Subcutaneous adipose tissue (tissue), 4 donors: ENCODE data around the gene PSMB7. TPM values are rescaled to one million over a fixed set of nuclear protein-coding genes. Genes with fewer than 3 reads are reported as not detected.

Source experiments
- total RNA-seq, 4 donors: library from RNA; depleted of rRNA; stranded (reverse); fragments of >200 nt; gene quantifications; one replicate each; pipeline ENCODE4 v1.1.0, GENCODE V29; 2016
- TF ChIP-seq, protein P1 (sequence below): fragments of 450-650 bp; IDR thresholded peaks from one replicate; pipeline ENCODE4 v1.5.1; 2016; ENCODE audit warnings: low read depth, mild to moderate bottlenecking, control low read depth, antibody characterized with exemption, moderate library complexity

PSMB7 gene
- total RNA-seq, 4 donors from 2014 or later = 124 to 152 (median 139) TPM

DNA sequence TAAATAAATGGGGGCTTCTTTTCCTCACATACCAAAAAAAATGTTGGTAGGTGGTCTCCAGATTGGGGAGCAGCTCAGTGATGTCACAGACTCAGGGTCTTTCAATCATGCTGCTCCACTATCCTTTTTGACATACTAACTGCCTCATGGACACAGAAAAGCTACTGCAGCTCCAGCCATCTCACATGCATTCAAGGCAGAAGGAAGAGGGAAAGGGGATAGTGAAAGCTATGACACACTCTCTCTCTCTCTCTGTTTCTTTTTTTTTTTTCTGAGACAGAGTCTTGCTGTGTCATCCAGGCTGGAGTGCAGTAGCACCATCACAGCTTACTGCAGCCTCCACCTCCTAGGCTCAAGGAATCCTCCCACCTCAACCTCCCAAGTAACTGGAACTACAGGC is 27.1 kb upstream of the PSMB7 start:
- TF ChIP-seq, protein P1, sequence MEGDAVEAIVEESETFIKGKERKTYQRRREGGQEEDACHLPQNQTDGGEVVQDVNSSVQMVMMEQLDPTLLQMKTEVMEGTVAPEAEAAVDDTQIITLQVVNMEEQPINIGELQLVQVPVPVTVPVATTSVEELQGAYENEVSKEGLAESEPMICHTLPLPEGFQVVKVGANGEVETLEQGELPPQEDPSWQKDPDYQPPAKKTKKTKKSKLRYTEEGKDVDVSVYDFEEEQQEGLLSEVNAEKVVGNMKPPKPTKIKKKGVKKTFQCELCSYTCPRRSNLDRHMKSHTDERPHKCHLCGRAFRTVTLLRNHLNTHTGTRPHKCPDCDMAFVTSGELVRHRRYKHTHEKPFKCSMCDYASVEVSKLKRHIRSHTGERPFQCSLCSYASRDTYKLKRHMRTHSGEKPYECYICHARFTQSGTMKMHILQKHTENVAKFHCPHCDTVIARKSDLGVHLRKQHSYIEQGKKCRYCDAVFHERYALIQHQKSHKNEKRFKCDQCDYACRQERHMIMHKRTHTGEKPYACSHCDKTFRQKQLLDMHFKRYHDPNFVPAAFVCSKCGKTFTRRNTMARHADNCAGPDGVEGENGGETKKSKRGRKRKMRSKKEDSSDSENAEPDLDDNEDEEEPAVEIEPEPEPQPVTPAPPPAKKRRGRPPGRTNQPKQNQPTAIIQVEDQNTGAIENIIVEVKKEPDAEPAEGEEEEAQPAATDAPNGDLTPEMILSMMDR = no peak

- TF ChIP-seq, protein P1 = no peak
Measured at GRCh38 chr9:124441291-124441690, 26.0 kb upstream of the PSMB7 start.

DNA sequence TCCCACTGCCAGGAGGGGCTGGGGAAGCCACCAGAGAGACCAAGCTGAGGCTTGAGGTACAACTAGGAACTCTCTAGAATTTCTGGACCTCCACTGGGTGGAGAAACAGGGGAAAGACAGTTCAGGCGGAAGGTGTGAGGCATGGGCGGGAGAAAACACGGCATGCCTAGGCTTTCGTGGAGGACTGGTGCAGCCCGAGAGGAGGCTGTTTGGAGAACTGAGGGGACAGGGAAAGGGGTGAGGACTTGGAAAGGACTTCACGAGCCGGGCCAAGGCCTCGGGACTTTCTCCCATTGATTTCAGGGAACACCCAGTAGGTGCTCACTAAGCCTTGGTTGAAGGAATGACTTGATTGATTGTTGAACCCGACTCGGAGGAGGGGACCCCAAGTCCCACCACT is 25.5 kb upstream of the PSMB7 start:
- TF ChIP-seq, protein P1 = no peak

GRCh38 chr9:124439686-124440243 is 24.5 kb upstream of the PSMB7 start:
- TF ChIP-seq, protein P1 = no peak

- TF ChIP-seq, protein P1 = no peak
Measured at GRCh38 chr9:124439086-124439485, 23.8 kb upstream of the PSMB7 start.

DNA sequence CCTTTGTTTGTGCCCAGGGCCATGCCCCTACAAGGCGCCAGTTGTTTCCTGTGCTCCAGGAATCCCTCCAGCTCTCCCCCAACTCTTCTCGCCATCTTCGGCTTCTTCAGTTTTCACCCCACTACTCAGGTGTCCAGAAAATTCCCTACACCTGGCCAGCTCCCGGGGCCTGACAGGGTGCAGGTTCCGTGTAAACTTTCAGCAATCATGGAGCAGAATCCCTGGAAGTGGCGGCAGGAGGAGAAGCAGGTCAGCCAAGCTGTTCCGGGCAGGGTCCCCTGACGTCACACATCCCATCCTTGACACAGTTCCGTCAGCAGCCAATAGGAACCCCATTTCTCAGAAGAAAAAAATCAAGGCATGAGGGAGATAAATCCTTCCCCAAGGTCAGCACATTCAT is 22.8 kb upstream of the PSMB7 start:
- TF ChIP-seq, protein P1 = no peak

- TF ChIP-seq, protein P1 = no peak
Measured at GRCh38 chr9:124437086-124437485, 21.8 kb upstream of the PSMB7 start.
